NCI-H510A (cell line): ENCODE data around the gene EPN2.

Experiments
- DNase-seq: peaks from one replicate; lab custom pipeline; 2025; lab: John Stamatoyannopoulos, UW

The EPN2 gene

GRCh38 chr17:19381741-19382444 lies 144.7 kb downstream of the EPN2 start:
- DNase-seq = no peak

- DNase-seq = no peak
Measured at GRCh38 chr17:19382531-19383444, 145.6 kb downstream of the EPN2 start.

GRCh38 chr17:19383681-19384470 lies 146.7 kb downstream of the EPN2 start:
- no peak for DNase-seq

- DNase-seq = peak; percentile 57
Measured at GRCh38 chr17:19384723-19385391, 147.7 kb downstream of the EPN2 start.

- no peak for DNase-seq
Measured at GRCh38 chr17:19385521-19385983, 148.4 kb downstream of the EPN2 start.
